Superior temporal gyrus (tissue), 1 donor: ENCODE data around the gene C18orf32.
"Not testable (repeated sequence)": the region's sequence is repeated elsewhere in the genome, so short reads cannot be mapped to it uniquely, and the experiment has no call there.

ENCODE experiments used
- DNase-seq: peaks from one replicate; pipeline ENCODE4 v3.0.0-alpha.2; 2016; ENCODE audit errors: extremely low spot score

C18orf32 gene

GRCh38 chr18:49467599-49467998 lies 19.4 kb downstream of the C18orf32 start:
- DNase-seq: no peak

GRCh38 chr18:49467019-49467563 lies 19.9 kb downstream of the C18orf32 start:
- DNase-seq: no peak

DNA sequence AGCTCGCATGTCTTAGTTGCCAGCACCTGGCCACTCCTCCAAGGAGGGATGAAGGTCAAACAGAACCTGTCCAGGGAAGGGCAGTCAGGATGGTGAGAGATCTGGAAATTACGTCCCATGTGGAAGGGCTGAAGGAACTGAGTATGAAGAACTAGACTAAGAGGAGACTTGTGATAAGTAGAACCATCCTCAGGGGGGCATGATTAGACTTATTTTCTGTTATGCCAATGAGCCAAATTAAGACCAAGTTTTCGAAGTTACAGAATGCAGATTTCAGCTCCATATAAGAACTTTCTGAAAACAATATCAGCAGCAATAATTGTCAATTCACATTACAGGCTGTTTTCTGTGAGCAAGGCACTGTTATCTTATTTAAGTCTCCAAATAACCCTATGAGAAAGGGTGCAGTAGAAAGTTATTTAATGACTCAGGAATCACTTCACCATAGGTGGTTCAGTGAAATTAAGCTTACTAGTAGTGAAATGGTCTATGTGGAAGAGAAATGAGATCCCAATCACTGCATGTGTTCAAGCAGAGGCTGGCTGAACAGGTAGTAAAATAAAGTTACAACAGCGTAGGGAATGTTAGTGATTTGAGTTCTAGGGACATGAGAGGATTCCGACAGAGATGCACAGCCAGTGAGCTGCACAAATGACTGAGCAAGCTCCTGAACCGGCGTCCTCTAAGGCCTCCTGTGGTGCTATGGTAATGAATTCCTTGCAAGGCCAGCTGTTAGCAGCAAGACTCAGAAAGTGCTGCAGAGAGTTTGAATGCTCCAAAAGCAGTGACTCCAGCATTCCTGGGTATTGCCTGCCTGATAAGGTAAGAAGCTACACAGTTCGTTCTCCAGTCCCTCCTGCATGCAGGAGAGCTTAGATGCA lies 22.1 kb downstream of the C18orf32 start:
- no peak for DNase-seq

GRCh38 chr18:49461602-49461977 lies 25.4 kb downstream of the C18orf32 start:
- no peak for DNase-seq

DNA sequence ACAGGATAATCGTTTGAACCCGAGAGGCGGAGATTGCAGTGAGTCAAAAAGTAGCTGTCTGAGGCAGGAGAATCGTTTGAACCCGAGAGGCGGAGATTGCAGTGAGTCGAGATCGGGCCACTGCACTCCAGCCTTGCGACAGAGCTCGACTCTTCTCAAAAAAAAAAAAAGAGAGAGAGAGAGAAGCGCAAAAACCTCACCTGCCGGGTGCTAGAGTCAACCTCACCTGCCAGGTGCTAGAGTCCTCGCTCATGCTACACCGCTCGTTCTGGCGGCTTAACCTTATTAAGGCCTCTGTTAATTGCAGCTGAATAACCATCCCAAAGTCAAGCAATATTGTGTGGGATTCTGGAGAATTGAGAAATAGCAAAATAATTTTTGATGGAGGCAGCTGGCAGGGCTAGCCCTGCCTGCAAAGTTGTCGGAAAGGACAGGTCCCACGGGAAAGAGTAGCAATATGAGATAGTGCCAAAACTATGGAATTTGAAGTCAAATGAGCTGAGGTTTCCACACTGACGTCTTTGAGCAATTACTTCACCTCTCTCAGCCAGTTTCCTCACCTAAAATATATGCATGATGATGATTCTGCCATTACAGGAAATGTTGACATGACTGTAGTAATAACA lies 25.9 kb downstream of the C18orf32 start:
- no peak for DNase-seq

DNA sequence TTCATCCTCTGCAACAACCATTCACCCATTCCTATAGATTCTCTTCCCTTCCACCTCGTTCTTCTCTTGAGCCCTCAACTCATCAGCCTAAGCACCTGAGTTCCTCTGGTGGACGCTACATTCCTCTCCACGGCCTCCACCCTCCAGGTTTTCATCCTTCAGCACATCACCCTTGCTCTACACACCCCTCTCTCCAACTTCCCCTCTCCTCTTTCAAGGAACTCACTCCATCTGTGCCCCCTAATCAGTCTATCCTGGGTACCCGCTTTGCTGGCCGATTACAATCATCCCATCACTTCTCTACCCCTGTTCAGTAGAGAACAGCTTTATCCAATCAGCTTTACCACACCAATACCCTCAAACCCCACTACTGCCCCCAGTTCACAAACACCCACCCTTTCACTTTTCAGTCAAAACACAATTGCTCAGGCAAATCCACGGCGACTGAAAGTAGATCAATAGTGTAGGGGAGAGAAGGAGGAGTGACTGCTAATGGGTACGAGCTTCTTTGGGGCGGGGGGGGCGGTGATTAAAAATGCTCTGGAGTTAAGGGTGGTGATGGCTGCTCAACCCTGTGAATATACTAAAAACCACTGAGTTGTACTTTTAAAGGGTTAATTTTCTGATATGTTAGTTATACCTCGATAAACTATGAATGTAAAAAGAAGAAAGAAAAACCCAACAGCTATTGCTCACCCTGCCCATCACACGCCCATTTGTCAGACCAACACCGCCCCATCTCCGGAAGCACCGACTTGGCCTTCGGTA lies 27.4 kb downstream of the C18orf32 start:
- peak; percentile 37 for DNase-seq

DNA sequence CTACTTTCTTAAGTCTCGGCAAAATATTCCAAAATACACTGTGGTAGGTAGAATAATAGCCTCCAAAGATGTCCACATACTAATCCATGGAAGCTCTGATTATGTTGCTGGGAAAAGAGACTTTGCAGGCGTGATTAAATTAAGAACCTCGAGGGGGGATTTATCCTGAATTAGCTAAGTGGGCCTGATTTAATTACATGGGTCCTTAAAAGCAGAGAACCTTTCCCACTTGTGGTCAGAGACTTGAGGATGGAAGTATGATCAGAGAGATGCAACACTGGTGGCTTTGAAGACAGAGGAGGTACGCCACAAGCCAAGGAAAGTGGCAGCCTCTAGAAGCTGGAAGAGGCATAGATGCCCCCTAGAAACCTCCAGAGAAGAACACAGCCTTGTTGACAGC lies 29.4 kb downstream of the C18orf32 start:
- no peak for DNase-seq

DNA sequence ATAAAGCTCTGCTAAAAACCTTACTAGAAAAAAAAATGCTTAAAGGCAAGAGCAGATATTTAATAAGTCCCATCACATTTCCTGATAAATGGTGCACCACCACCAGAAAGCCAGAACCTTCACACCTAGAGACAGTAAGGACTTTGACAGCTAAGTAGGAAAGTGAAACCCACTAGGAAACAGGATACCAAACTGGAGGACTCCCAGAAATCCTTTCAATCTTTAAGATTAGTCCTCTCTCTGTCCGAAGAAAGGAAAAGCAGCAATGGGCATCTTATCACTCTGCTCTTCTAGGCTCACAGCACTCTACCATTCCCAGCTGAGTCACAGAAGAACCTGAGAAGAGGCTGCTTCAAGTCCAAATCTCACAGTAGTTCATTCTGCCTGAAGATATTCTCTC lies 30.2 kb downstream of the C18orf32 start:
- no peak for DNase-seq

DNA sequence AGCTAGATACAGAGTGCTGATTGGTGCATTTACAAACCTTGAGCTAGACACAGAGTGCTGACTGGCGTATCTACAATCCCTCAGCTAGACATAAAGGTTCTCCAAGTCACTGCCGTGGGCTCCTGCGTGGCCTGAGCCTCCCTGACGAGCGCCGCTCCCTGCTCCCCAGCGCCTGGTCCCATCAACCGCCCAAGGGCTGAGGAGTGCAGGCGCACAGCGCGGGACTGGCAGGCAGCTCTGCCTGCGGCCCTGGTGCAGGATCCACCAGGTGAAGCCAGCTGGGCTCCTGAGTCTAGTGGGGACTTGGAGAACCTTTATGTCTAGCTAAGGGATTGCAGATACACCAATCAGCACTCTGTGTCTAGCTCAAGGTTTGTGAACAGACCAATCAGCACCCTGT lies 34.5 kb downstream of the C18orf32 start:
- not testable (repeated sequence) for DNase-seq

DNA sequence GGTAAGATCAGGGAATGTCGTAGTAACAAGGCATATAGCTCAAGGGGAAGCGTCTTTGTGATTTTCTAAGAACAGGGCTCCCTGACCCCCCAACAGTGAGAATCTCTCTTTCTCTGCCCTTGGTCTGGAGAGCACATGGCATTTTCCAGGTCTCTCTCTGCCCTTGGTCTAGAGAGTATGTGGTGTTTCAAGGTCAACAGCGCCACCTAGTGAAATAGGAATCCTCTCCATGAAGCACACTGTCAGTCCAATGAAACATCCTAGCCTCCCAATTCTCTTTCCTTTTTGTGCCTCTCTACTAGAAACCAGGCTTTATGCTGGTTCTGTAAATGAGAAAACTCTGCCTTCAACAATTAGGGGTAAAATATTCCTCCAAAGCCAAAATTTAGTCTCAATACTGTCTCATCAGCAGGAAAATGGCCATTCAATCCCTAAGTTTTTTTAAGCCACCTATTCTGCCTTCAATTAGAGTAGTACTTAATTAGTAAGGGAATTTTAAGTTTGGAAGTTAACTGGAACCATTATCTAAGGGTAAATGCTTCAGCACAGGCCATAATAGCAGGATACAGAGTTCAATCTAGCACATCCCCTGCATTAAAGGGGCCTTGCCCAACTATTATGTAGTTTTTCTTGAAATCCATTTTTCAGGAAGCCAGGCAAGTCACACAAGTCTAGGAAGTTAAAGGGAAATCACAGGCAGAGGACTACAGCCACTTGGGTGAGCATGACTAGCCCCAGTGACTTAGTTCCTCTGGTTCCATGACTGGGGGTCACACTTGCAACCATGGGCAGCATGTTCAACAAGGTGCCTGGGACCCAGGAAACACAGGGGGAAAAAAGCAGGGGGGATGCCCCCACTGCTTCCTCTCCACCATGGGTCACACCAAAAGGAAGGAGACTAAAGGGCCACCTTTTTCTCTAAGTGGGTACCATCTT lies 39.0 kb downstream of the C18orf32 start:
- DNase-seq: no peak

DNA sequence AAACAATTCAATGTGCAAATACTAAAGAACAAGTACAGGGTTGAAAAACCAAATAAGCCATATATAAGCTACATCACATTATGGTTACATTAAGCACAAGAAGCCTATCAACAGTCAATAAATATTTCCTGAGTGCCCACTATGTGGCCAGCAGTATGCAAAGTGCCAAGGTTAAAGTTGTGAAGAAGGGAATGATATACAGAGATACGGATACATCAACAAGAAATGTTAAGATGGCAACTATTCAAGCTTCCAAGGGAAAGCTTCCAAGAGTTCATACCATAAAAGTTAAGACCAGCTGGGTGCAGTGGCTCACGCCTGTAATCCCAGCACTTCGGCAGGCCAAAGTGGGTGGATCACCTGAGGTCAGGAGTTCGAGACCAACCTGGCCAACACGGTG lies 40.6 kb downstream of the C18orf32 start:
- DNase-seq: no peak

DNA sequence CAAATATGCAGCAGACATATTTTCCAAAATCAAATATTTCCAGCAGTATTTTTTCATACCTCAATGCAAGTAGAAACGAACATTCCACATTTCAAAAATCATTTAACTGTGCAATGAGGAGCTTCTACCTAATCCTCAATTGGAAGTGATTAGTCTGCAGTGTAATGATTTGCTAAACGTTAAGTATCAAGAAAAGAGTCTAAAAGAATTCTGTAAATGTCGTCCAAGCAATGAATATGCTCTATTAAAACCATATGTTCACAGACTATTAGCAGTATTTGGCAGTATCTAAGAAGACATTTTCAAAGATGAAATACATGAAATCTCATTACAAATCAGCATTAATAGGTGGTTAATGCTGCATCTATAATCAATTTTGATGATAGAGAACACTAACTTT lies 42.5 kb downstream of the C18orf32 start:
- DNase-seq: no peak

DNA sequence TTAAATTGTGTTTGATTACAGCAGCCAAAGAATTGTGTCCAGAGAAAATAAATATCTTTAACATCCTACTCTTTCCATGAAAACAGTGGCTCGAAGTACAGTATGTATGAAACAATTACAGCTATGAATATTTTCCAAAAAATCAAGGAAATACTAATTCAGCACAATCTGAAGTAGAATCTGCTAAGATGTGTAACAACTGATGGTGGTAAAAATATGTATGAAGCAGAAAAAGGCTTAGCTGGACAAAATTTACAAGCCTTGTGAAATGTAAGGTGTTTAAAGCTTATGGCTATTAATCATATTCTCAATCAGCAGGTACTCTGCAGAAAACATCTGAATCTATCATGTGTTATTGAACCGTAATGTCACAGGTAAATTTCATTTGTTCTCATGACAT lies 43.2 kb downstream of the C18orf32 start:
- DNase-seq: no peak

GRCh38 chr18:49441338-49441938 lies 45.6 kb downstream of the C18orf32 start:
- no peak for DNase-seq

DNA sequence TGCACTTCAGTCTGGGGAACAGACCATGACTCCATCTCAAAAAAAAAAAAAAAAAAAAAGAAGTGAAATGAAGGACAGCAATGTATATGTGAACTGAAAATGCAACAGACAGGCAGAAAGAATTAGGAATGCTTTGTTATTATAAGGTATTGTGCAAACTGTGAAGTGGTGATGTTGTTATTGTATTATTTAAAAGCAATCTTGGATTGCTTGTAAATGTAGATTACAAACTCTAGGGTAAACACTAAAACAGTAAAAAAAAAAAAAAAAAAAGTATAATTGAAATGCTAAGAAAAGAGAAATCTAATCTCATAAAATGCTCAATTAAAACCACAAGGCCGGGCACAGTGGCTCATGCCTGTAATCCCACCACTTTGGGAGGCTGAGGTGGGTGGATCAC lies 51.9 kb downstream of the C18orf32 start:
- DNase-seq: no peak

DNA sequence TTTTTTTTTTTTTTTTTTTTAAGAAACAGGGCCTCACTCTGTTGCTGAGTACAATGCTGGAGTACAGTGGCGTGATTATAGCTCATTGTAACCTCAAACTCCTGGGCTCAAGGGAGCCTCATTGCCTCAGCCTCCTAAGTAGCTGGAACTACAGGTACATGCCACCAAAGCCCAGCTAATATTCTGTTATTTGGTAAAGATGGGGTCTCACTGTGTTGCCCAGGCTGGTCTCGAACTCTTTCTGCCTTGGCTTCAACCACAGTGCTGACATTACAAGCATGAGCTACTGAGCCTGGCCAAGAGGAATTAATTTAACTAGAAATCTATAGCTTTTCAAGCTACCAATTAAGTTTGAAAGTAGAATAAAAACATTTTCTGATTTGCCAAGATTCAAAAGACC lies 54.4 kb downstream of the C18orf32 start:
- no peak for DNase-seq

DNA sequence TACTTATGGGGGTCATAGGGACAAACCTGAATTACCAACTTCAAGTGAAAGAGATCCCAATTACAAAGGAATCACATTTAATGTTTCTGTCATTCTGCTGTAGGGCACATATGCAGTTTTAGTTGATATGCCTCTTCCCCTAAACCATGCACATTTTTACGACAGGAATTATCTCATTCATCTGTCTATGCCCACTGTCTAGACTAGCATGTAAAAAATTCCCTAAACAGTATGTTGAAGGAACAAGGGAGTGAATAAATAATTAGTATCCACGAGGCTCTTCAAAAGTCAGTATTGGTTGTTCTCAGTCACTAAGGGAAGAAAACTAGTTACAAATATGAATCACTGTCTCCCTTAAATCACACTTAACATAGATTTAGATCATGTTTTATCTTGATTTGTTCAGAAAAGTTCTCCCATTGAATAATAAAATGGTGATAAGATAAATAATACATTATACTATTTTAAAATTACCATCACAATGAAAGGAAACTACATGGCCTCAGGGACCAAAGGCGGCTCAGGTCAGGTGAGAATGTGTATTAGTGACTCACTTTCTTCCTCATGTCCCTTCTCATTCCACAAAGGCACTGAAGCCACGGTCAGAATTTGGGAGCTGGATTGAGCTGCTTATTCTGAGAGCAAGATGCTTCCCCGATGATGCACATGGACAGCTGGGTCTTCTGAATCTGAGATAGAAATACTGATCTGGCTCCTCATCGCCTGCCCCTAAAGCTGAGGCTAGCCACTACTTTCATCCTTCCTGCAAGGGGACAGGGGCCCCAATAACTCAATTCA lies 55.7 kb downstream of the C18orf32 start:
- DNase-seq: no peak
